K562 (cell line): ENCODE data around the gene CHRM4. TPM values are rescaled to one million over a fixed set of nuclear protein-coding genes. Genes with fewer than 3 reads are reported as not detected.

Experiments used
- ATF1 ChIP-seq, 2 experiments: fragments of 450-650 bp in 1 of 2; IDR thresholded peaks; 2 replicates each; pipeline ENCODE4 v1.6.1; 2016; ENCODE audit warnings: missing compliant biosample characterization in 1 of 2, missing genetic modification characterization in 1 of 2
- CHD1 ChIP-seq: fragments of 200-600 bp; sonication (generic); IDR thresholded peaks from one replicate; pipeline ENCODE4 v1.6.1; 2012; ENCODE audit warnings: mild to moderate bottlenecking, moderate library complexity, low read length, inconsistent platforms
- CXXC5 ChIP-seq: fragments of 250-450 bp; sonication (Bioruptor Pico); IDR thresholded peaks from 2 replicates; pipeline ENCODE4 v1.8.0; 2022; ENCODE audit warnings: inconsistent platforms, mild to moderate bottlenecking, moderate library complexity
- ELF1 ChIP-seq: fragments of 200-800 bp; sonication (Bioruptor generic); IDR thresholded peaks from 2 replicates; pipeline ENCODE4 v1.6.1; 2016; ENCODE audit warnings: missing genetic modification characterization, missing compliant biosample characterization
- PHF8 ChIP-seq: fragments of 200-600 bp; sonication (generic); IDR thresholded peaks from 2 replicates; pipeline ENCODE4 v1.6.1; 2012; ENCODE audit warnings: mixed run types, mild to moderate bottlenecking, inconsistent platforms, low read length, moderate library complexity, borderline replicate concordance
- POLR2G ChIP-seq: fragments of 200-400 bp; formaldehyde crosslinking; IDR thresholded peaks from 2 replicates; pipeline ENCODE4 v1.6.1; 2017; ENCODE audit warnings: low read depth, mild to moderate bottlenecking, antibody characterized with exemption, low read length, moderate library complexity
- SAP30 ChIP-seq: fragments of 200-600 bp; sonication (generic); IDR thresholded peaks from 2 replicates; pipeline ENCODE4 v1.6.1; 2012; ENCODE audit warnings: borderline replicate concordance, low read depth, mild to moderate bottlenecking, moderate library complexity, low read length, control low read depth, inconsistent platforms; ENCODE audit not compliant: insufficient read depth, poor library complexity, severe bottlenecking
- ZNF274 ChIP-seq: IDR thresholded peaks from 2 replicates; pipeline ENCODE4 v1.6.1; 2011; ENCODE audit warnings: low read depth, mild to moderate bottlenecking, low read length, moderate library complexity, borderline replicate concordance
- polyA plus RNA-seq, 8 experiments: library from polyadenylated mRNA; depleted of rRNA in 4 of 8; stranded (reverse) in 5 of 8; unstranded in 3 of 8; fragments of >200 nt; fragmentation: Nextera tagmentation in 2 of 8; fragmentation: Illumina TruSeq in 1 of 8; extraction: Ambion mirVana in 2 of 8; extraction: Trizol in 1 of 8; gene quantifications; 2 replicates each; pipeline versions ENCODE4 v1.2.1 to v1.2.3, GENCODE V29; 2011 to 2014; ENCODE audit warnings: inconsistent platforms in 1 of 8, missing spikeins in 1 of 8
- total RNA-seq, 7 experiments: library from RNA; depleted of rRNA in 6 of 7; stranded (reverse); fragments of >200 nt in 6 of 7; fragmentation: Illumina TruSeq in 2 of 7; extraction: Trizol in 2 of 7; gene quantifications; 2 replicates each; pipeline versions ENCODE4 v1.2.1 to v1.2.3, GENCODE V29; 2011 to 2021; ENCODE audit warnings: low replicate concordance in 1 of 7
- TF ChIP-seq, protein P1 (sequence below), 2 experiments: fragments of 450-650 bp in 1 of 2; sonication (generic) in 1 of 2; formaldehyde crosslinking in 1 of 2; IDR thresholded peaks; 2 replicates each; pipeline versions ENCODE4 v1.7.1 to v1.9.0; 2016 to 2022; ENCODE audit warnings: inconsistent platforms in 1 of 2, mild to moderate bottlenecking in 1 of 2, missing genetic modification reagents in 1 of 2
- TF ChIP-seq, protein P2 (sequence below): fragments of 450-650 bp; IDR thresholded peaks from 2 replicates; pipeline ENCODE4 v1.7.0; 2016; ENCODE audit warnings: borderline replicate concordance
- TF ChIP-seq, protein P3 (sequence below): sonication (generic); formaldehyde crosslinking; IDR thresholded peaks from 2 replicates; pipeline ENCODE4 v1.8.0; 2022; ENCODE audit warnings: missing genetic modification reagents, mild to moderate bottlenecking, moderate library complexity, borderline replicate concordance

The CHRM4 gene
- total and polyA plus RNA-seq, 9 of the 15 experiments (the other 6 are each of a cell fraction or from before 2014, with no cell fraction given), result 0.22 to 1.3 (median 0.40) TPM; not detected in 2

- TF ChIP-seq ZNF274, result no peak
- TF ChIP-seq SAP30, result peak; percentile 61
- TF ChIP-seq, protein P1, sequence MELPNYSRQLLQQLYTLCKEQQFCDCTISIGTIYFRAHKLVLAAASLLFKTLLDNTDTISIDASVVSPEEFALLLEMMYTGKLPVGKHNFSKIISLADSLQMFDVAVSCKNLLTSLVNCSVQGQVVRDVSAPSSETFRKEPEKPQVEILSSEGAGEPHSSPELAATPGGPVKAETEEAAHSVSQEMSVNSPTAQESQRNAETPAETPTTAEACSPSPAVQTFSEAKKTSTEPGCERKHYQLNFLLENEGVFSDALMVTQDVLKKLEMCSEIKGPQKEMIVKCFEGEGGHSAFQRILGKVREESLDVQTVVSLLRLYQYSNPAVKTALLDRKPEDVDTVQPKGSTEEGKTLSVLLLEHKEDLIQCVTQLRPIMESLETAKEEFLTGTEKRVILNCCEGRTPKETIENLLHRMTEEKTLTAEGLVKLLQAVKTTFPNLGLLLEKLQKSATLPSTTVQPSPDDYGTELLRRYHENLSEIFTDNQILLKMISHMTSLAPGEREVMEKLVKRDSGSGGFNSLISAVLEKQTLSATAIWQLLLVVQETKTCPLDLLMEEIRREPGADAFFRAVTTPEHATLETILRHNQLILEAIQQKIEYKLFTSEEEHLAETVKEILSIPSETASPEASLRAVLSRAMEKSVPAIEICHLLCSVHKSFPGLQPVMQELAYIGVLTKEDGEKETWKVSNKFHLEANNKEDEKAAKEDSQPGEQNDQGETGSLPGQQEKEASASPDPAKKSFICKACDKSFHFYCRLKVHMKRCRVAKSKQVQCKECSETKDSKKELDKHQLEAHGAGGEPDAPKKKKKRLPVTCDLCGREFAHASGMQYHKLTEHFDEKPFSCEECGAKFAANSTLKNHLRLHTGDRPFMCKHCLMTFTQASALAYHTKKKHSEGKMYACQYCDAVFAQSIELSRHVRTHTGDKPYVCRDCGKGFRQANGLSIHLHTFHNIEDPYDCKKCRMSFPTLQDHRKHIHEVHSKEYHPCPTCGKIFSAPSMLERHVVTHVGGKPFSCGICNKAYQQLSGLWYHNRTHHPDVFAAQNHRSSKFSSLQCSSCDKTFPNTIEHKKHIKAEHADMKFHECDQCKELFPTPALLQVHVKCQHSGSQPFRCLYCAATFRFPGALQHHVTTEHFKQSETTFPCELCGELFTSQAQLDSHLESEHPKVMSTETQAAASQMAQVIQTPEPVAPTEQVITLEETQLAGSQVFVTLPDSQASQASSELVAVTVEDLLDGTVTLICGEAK (IDR thresholded peaks at IDR 0.05), result 0 out of 2 replicates have a peak, but pooled peaks have one; percentile 52
- TF ChIP-seq, protein P1 (CRISPR knock-in tag; IDR thresholded peaks at IDR 0.05), result no peak
- peak; percentile 71 for TF ChIP-seq CHD1
- peak; percentile 75 for TF ChIP-seq ELF1 (tag)
- TF ChIP-seq POLR2G, result peak; percentile 78
- TF ChIP-seq, protein P2, sequence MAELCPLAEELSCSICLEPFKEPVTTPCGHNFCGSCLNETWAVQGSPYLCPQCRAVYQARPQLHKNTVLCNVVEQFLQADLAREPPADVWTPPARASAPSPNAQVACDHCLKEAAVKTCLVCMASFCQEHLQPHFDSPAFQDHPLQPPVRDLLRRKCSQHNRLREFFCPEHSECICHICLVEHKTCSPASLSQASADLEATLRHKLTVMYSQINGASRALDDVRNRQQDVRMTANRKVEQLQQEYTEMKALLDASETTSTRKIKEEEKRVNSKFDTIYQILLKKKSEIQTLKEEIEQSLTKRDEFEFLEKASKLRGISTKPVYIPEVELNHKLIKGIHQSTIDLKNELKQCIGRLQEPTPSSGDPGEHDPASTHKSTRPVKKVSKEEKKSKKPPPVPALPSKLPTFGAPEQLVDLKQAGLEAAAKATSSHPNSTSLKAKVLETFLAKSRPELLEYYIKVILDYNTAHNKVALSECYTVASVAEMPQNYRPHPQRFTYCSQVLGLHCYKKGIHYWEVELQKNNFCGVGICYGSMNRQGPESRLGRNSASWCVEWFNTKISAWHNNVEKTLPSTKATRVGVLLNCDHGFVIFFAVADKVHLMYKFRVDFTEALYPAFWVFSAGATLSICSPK, result no peak
- TF ChIP-seq, protein P3, sequence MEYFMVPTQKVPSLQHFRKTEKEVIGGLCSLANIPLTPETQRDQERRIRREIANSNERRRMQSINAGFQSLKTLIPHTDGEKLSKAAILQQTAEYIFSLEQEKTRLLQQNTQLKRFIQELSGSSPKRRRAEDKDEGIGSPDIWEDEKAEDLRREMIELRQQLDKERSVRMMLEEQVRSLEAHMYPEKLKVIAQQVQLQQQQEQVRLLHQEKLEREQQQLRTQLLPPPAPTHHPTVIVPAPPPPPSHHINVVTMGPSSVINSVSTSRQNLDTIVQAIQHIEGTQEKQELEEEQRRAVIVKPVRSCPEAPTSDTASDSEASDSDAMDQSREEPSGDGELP (CRISPR knock-in tag), result peak; percentile 36; the same call in 1 of the 2 replicates
- 0 out of 2 replicates have a peak, but pooled peaks have one; percentile 38 for TF ChIP-seq CXXC5 (CRISPR knock-in tag)
- TF ChIP-seq ATF1 (CRISPR knock-in tag; IDR thresholded peaks at IDR 0.05), result no peak
- no peak for TF ChIP-seq ATF1 (tag; IDR thresholded peaks at IDR 0.05)
- peak; percentile 67; the same call in 1 of the 2 replicates for TF ChIP-seq PHF8
These were observed 43.8 kb downstream of the CHRM4 start (continued) for GRCh38 chr11:46347637-46348311.
